SU-DHL-6 (cell line): ENCODE data around the gene RNF144A.

Experiments used
- H2AFZ ChIP-seq: fragments of 200-600 bp; sonication (generic); 2 replicates; pipeline ENCODE4 v1.6.1; 2014; ENCODE audit warnings: low read depth, mild to moderate bottlenecking, moderate library complexity, mixed read lengths, antibody characterized with exemption, low read length; ENCODE audit not compliant: severe bottlenecking
- H3F3A ChIP-seq: fragments of 200-600 bp; shearing (Covaris generic); 2 replicates; pipeline ENCODE4 v1.6.0; 2016; ENCODE audit warnings: antibody characterized with exemption, mild to moderate bottlenecking; ENCODE audit not compliant: insufficient read depth
- H3K27ac ChIP-seq: fragments of 200-600 bp; sonication (generic); 2 replicates; pipeline ENCODE4 v1.5.1; 2016; ENCODE audit warnings: low read depth, mild to moderate bottlenecking, low read length, moderate library complexity, mixed read lengths
- H3K27me3 ChIP-seq: fragments of 200-600 bp; sonication (generic), shearing (Covaris generic); 2 replicates; pipeline ENCODE4 v1.6.0; 2014; ENCODE audit warnings: mild to moderate bottlenecking, low read length
- H3K36me3 ChIP-seq: fragments of 200-600 bp; sonication (generic); 2 replicates; pipeline ENCODE4 v1.6.1; 2014; ENCODE audit warnings: mild to moderate bottlenecking, low read length, mixed read lengths
- H3K4me2 ChIP-seq: fragments of 300-600, 200-600 bp; shearing (Covaris generic), sonication (generic); 2 replicates; pipeline ENCODE4 v1.6.0; 2014; ENCODE audit warnings: low read length, low read depth, mild to moderate bottlenecking; ENCODE audit not compliant: poor library complexity, severe bottlenecking
- H3K4me3 ChIP-seq: fragments of 200-600 bp; sonication (generic); 2 replicates; pipeline ENCODE4 v1.5.1; 2014; ENCODE audit warnings: antibody characterized with exemption, low read length, mild to moderate bottlenecking, mixed read lengths; ENCODE audit not compliant: insufficient read depth, poor library complexity, severe bottlenecking
- H3K79me2 ChIP-seq: fragments of 200-600 bp; sonication (generic); 2 replicates; pipeline ENCODE4 v1.6.1; 2014; ENCODE audit warnings: mild to moderate bottlenecking, low read length, moderate library complexity; ENCODE audit not compliant: insufficient read depth
- H3K9ac ChIP-seq: fragments of 200-600 bp; sonication (generic); 2 replicates; pipeline ENCODE4 v1.7.0; 2014; ENCODE audit warnings: mild to moderate bottlenecking, low read length
- H3K9me2 ChIP-seq: fragments of 200-600 bp; sonication (generic); replicated peaks from 2 replicates; pipeline ENCODE4 v1.6.1; 2014; ENCODE audit warnings: low read length; ENCODE audit not compliant: insufficient read depth
- H3K9me3 ChIP-seq: fragments of 200-600 bp; sonication (generic); 2 replicates; pipeline ENCODE4 v1.6.1; 2014; ENCODE audit warnings: low read length, mixed read lengths; ENCODE audit not compliant: insufficient read depth
- H4K20me1 ChIP-seq: fragments of 200-600 bp; sonication (generic); 2 replicates; pipeline ENCODE4 v1.6.1; 2014; ENCODE audit warnings: low read depth, mild to moderate bottlenecking, antibody characterized with exemption, low read length, moderate library complexity, mixed read lengths
- CTCF ChIP-seq: fragments of 200-600 bp; sonication (generic); IDR thresholded peaks from one replicate; pipeline ENCODE4 v1.5.1; 2017; ENCODE audit warnings: antibody characterized with exemption, mild to moderate bottlenecking, low read length, moderate library complexity; ENCODE audit not compliant: insufficient read depth, poor library complexity, severe bottlenecking
- EZH2phosphoT487 ChIP-seq: fragments of 200-600 bp; sonication (generic), shearing (Covaris generic); conservative IDR thresholded peaks from 2 replicates; pipeline ENCODE4 v1.6.1; 2018; ENCODE audit warnings: mild to moderate bottlenecking, antibody characterized with exemption, low read length, moderate library complexity, mixed read lengths

RNF144A gene

GRCh38 chr2:6943971-6944370 is 26.8 kb downstream of the RNF144A start:
- Histone ChIP-seq H4K20me1 (no peaks in the 10 kb centered on the region), H3K4me2 (no peak overlapping the region), H3K9me2 (no peaks in the 10 kb centered on the region), H3K4me3 (no peak overlapping the region), H3K27me3 (no peaks in the 10 kb centered on the region), H3K36me3 (no peaks in the 10 kb centered on the region), H3K27ac (no peak overlapping the region), H3K9ac (no peak overlapping the region), H3K79me2 (no peaks in the 10 kb centered on the region), H2AFZ (no peak overlapping the region), H3K9me3 (no peaks in the 10 kb centered on the region), H3F3A (no peaks in the 10 kb centered on the region)
- TF ChIP-seq CTCF (no peak), EZH2phosphoT487 (no peak)

- no peaks in the 10 kb centered on the region for H3K9me3 ChIP-seq
- H3K4me3 ChIP-seq: no peak overlapping the region
- no peaks in the 10 kb centered on the region for H4K20me1 ChIP-seq
- no peak overlapping the region for H3K27ac ChIP-seq
- TF ChIP-seq EZH2phosphoT487 (no peak), CTCF (no peak)
- no peaks in the 10 kb centered on the region for H3K27me3 ChIP-seq
- no peaks in the 10 kb centered on the region for H3K36me3 ChIP-seq
- no peaks in the 10 kb centered on the region for H3F3A ChIP-seq
- H2AFZ ChIP-seq: no peak overlapping the region
- H3K9me2 ChIP-seq: no peaks in the 10 kb centered on the region
- no peak overlapping the region for H3K9ac ChIP-seq
- no peak overlapping the region for H3K4me2 ChIP-seq
- no peaks in the 10 kb centered on the region for H3K79me2 ChIP-seq
Observed at GRCh38 chr2:6944555-6944954, 27.3 kb downstream of the RNF144A start.

GRCh38 chr2:6945087-6945813 is 28.0 kb downstream of the RNF144A start:
- Histone ChIP-seq H3K27ac (no peak overlapping the region), H3K4me2 (no peak overlapping the region), H2AFZ (no peak overlapping the region), H3K9me3 (no peaks in the 10 kb centered on the region), H3F3A (no peaks in the 10 kb centered on the region), H4K20me1 (no peaks in the 10 kb centered on the region), H3K27me3 (no peaks in the 10 kb centered on the region), H3K9me2 (no peaks in the 10 kb centered on the region), H3K9ac (no peak overlapping the region), H3K79me2 (no peaks in the 10 kb centered on the region), H3K36me3 (no peaks in the 10 kb centered on the region), H3K4me3 (no peak overlapping the region)
- no peak for TF ChIP-seq CTCF
- no peak for TF ChIP-seq EZH2phosphoT487
